Femur (tissue), 1 donor: ENCODE measurements around the gene TFDP1.
A peak's percentile ranks its signal among the peaks of the same experiment; 100 is the strongest.

Experiments used
- DNase-seq: peaks from one replicate; pipeline ENCODE4 v3.0.0-alpha.2; 2017

The TFDP1 gene

GRCh38 chr13:113601166-113602070 lies 16.9 kb downstream of the TFDP1 start:
- no peak for DNase-seq

DNA sequence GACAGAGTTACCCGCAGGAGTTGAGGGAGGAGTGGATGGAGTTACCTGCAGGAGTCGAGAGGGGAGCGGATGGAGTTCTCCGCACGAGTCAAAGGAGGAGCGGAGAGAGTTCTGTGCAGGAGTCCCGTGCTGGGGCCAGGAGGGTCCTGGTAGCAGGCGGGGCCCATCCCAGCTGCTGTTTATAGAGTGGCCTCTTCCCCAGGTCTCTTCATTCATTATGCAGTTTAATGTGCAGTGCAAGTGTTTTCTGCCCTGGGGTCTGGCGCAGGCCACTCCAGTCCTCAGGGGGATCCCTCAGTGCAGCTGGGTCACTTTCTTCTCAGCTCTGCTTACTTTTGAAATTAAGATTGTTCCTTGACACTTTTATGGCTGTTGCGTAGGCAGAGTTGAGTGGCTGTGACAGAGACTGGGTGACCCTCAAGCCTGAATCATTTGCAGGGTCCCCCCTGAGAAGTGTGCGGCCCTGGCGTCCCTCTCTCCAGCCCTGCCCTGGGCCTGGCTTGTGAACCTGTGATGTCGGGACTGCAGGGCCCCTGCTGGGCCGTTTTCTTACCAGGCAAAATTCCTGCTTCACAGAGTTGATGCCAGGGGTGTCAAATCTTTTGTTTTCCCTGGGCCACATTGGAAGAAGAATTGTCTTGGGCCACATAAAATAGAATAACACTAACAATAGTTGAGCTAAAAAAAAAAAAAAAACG lies 17.9 kb downstream of the TFDP1 start:
- no peak for DNase-seq

DNA sequence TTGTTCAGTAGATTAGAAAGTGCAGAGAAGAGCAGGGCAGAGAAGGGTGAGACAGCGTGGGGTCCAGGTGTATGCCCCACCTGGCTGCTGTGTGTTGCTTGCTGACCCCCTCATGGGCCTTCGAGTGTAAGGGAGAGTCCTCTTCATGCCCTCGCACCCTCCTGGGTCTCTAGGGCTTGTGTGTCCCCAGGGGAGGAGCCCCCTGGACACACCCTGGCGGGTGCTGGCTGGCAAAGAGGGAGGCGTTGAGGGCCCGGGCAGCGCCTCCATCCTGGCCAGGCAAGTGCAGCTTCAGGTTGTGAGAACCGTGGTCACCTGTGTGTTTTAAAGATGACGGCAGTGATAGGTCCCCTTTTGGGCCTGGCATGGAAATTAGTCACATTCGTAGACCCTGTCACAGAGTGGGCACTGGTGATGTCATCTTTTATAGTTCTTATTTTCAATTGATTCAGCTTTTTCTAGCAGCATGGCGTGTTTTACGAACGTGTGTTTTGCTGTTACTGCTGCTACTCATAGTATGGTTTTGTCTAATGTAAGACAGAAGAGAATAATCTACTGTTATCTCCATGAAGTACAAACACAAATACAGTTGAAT lies 18.7 kb downstream of the TFDP1 start:
- DNase-seq = no peak

GRCh38 chr13:113604186-113604585 lies 19.6 kb downstream of the TFDP1 start:
- no peak for DNase-seq

DNA sequence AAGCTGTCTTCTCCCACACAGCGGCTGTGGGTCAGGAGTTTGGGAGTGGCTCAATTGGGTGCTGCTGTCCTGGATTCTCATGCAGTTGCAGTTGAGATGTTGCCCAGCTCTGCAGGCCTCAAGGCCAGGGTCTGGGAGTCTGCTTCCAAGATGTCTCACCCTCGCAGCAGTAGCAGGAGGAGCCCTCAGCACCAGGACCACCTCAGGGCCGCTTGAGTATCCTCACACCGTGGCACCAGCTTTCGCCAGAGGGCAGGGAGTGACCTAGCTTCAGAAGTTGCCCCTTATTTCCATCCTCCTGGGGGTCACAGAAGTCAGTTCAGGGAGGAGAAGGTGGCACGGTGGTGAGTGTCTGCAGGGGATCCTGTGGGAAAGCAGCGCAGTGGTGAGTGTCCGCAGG lies 20.9 kb downstream of the TFDP1 start:
- no peak for DNase-seq

- DNase-seq = no peak
Measured at GRCh38 chr13:113605866-113606438, 21.4 kb downstream of the TFDP1 start.

- DNase-seq = peak; percentile 61
Measured at GRCh38 chr13:113607056-113607888, 22.7 kb downstream of the TFDP1 start.

GRCh38 chr13:113607889-113608635 lies 23.5 kb downstream of the TFDP1 start:
- no peak for DNase-seq

- DNase-seq = no peak
Measured at GRCh38 chr13:113608967-113609533, 24.5 kb downstream of the TFDP1 start.

DNA sequence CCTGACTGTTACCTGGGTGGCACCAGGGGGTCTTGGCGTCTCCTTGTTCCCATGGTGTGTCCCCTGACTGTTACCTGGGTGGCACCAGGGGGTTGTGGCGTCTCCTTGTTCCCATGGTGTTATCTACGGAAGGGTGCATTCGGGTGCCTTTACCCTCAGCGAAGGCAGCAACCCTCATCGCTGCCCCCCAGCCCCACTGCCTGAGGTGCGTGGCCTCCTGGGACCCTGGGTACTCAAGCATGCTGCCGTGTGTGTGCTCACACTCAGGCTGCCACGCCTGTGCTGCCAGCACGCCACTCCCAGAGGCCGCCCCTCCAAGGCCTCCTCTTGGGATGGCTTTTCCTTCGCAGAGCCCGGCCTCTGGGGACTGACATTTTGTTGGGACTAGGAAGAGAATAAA lies 25.1 kb downstream of the TFDP1 start:
- no peak for DNase-seq

DNA sequence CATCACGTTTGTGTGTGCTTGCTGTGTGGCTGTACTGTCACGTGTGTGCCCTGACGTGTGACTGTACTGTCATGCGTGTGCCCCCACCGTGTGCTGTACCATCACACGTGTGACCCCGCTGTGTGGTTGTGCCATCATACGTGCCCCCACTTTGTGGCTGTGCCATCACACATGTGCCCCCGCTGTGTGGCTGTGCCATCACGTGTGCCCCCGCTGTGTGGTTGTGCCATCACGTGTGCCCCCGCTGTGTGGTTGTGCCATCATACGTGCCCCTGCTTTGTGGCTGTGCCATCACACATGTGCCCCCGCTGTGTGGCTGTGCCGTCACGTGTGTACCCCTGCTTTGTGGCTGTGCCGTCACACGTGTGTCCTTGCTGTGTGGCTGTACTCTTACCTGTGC lies 25.7 kb downstream of the TFDP1 start:
- no peak for DNase-seq

- no peak for DNase-seq
Measured at GRCh38 chr13:113611996-113612395, 27.4 kb downstream of the TFDP1 start.

- no peak for DNase-seq
Measured at GRCh38 chr13:113612607-113613006, 28.1 kb downstream of the TFDP1 start.

- DNase-seq = no peak
Measured at GRCh38 chr13:113613789-113614379, 29.3 kb downstream of the TFDP1 start.

DNA sequence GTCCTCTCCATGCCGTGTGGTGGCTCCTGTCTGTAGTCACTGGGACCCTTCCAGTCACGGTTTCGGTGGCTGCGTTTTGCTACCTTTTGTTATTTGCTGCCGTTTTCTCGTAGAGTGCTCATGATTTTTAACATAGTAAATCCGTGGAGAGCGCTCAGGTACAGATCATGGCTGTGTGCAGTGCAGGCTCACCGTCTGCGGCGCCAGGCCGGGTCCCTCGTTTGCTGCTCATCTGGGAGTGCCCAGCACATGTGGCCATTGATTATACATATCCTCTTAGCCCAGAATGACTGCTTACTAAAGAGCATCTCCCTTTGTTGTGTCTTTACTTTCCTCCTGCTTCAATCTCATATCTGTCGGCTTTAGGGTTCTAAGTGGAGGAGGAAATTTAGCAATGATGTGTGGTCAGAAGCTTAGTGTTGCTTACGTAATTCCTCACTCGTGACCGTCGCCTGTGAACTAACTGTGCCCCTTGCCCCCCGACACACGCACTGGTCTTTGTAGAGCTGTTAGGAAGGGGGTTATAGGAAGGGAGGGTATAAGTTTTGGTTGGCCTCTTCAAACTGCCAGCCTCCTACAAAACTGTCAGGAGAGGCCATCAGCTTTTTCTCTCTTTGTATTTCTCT lies 31.8 kb downstream of the TFDP1 start:
- DNase-seq = no peak

DNA sequence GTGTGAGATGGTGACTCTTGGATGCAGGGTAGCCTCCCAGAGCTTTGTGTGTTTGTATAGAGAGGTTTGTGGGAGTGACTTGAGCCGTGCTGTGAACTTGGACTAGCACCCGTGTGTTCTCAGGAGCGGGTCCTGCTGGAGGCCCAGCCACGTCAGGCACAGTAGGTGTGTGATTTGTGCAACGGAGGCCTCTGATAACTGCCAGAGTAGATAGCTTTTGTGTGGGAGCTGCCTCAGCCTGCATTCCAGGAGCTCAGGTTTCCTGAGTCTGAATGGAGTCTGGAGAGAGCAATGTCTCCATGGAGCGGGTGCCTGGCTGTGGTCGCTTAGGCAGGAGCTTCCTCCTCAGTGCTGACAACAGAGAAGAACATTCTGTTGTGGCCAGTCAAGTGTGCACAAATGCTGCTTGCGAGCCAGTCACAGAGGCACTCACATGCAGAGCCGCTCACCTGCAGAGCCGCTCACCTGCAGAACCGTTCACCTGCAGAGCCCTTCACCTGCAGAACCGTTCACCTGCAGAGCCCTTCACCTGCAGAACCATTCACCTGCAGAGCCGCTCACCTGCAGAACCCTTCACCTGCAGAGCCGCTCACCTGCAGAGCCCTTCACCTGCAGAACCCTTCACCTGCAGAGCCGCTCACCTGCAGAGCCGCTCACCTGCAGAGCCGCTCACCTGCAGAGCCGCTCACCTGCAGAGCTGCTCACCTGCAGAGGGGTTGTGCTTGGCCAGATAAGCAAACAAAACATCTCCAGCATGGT lies 32.6 kb downstream of the TFDP1 start:
- no peak for DNase-seq

DNA sequence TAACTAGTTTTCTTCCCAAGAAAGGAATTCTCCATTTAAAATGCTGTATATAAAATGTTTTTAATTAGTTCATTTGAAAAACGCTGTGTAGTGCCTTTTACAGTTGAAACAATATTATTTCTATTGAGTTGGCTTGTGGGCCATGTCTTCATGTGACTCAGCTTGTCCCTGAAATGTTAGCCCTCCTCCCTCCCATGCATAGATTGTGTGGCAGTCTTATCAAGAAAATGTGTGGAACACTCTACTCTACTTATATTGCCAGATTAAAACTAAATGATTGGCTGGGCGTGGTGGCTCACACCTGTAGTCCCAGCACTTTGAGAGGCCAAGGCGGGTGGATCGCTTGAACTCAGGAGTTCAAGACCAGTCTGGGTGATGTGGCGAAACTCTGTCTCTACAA lies 33.4 kb downstream of the TFDP1 start:
- DNase-seq = no peak

DNA sequence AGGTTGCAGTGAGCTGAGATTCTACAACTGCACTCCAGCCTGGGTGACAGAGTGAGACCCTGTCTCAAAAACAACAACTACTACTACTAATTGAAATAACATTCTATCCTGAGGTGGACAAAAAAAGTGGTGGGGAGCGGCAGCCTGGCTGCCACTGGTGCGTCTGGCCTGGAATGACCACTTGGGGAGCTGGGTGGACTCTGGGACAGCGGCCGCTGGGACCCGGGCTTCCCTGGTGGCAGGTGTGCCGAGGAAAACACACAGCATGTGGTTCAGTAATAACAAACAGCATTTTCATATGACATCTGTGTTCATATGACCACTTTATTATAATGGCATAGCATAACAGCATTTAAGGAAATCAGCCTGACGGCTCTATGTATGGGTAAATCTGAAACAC lies 33.9 kb downstream of the TFDP1 start:
- no peak for DNase-seq

GRCh38 chr13:113620036-113620796 lies 35.7 kb downstream of the TFDP1 start:
- DNase-seq = no peak
